SK-N-SH (cell line): Measurements from ENCODE around the gene CKAP2L.

Experiments
- CHD2 ChIP-seq: fragments of 150-350 bp; IDR thresholded peaks from 2 replicates; pipeline ENCODE4 v1.6.1; 2018; ENCODE audit warnings: low read length; ENCODE audit not compliant: partially characterized antibody
- ELF1 ChIP-seq: IDR thresholded peaks from 2 replicates; pipeline ENCODE4 v1.4.0; 2012
- EZH2phosphoT487 ChIP-seq: fragments of 200-600 bp; sonication (generic); IDR thresholded peaks from 2 replicates; pipeline ENCODE4 v1.6.1; 2017; ENCODE audit warnings: low read depth, mixed run types, mild to moderate bottlenecking, antibody characterized with exemption, moderate library complexity, borderline replicate concordance
- FOXM1 ChIP-seq: IDR thresholded peaks from 2 replicates; pipeline ENCODE4 v1.4.0; 2012; ENCODE audit warnings: low read depth, mild to moderate bottlenecking
- JUND ChIP-seq: IDR thresholded peaks from 2 replicates; pipeline ENCODE4 v1.4.0; 2012
- POLR2AphosphoS5 ChIP-seq: IDR thresholded peaks from 2 replicates; pipeline ENCODE4 v1.6.1; 2012; ENCODE audit warnings: low read depth, low read length
- RXRA ChIP-seq: IDR thresholded peaks from 2 replicates; pipeline ENCODE4 v1.4.0; 2012; ENCODE audit warnings: low read depth, mild to moderate bottlenecking, borderline replicate concordance
- TAF1 ChIP-seq: IDR thresholded peaks from 2 replicates; pipeline ENCODE4 v1.6.1; 2012; ENCODE audit warnings: low read depth, mild to moderate bottlenecking, low read length, moderate library complexity, borderline replicate concordance
- YY1 ChIP-seq: IDR thresholded peaks from 2 replicates; pipeline ENCODE4 v1.4.0; 2012; ENCODE audit warnings: low read depth, mild to moderate bottlenecking
- TF ChIP-seq, protein P1 (sequence below): fragments of 200-600 bp; sonication (generic); IDR thresholded peaks from 2 replicates; pipeline ENCODE4 v1.6.1; 2017; ENCODE audit warnings: antibody characterized with exemption, mild to moderate bottlenecking, moderate library complexity
- TF ChIP-seq, protein P2 (sequence below): IDR thresholded peaks from 2 replicates; pipeline ENCODE4 v1.4.0; 2012; ENCODE audit warnings: low read depth

DNA sequence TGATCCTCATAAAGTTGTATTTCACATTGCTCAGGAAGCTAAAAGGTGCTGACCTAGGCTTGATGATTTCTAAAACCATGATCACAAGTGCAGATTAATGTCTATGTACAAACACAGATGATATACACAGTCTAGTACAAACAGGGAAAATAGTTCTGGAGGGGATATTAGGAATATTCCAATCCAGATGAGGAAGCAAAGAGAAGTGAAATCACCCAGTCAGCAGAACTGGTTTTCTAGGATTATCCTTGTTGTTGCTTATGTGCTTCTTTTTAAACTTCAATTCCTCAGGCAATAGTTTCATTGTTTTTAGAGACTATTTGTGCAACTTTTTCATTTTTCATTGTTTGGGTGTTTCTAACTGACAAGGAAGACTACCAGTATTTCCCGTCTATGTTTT lies 15.2 kb upstream of the CKAP2L start:
- no peak for TF ChIP-seq YY1
- no peak for TF ChIP-seq POLR2AphosphoS5
- TF ChIP-seq, protein P1, sequence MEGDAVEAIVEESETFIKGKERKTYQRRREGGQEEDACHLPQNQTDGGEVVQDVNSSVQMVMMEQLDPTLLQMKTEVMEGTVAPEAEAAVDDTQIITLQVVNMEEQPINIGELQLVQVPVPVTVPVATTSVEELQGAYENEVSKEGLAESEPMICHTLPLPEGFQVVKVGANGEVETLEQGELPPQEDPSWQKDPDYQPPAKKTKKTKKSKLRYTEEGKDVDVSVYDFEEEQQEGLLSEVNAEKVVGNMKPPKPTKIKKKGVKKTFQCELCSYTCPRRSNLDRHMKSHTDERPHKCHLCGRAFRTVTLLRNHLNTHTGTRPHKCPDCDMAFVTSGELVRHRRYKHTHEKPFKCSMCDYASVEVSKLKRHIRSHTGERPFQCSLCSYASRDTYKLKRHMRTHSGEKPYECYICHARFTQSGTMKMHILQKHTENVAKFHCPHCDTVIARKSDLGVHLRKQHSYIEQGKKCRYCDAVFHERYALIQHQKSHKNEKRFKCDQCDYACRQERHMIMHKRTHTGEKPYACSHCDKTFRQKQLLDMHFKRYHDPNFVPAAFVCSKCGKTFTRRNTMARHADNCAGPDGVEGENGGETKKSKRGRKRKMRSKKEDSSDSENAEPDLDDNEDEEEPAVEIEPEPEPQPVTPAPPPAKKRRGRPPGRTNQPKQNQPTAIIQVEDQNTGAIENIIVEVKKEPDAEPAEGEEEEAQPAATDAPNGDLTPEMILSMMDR, result no peak
- no peak for TF ChIP-seq CHD2
- no peak for TF ChIP-seq TAF1
- TF ChIP-seq RXRA, result no peak
- TF ChIP-seq FOXM1, result no peak
- no peak for TF ChIP-seq EZH2phosphoT487
- no peak for TF ChIP-seq JUND
- no peak for TF ChIP-seq ELF1
- TF ChIP-seq, protein P2, sequence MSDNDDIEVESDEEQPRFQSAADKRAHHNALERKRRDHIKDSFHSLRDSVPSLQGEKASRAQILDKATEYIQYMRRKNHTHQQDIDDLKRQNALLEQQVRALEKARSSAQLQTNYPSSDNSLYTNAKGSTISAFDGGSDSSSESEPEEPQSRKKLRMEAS, result no peak
